Vagina (tissue), 2 donors: ENCODE measurements around the gene IP6K2. TPM values are rescaled to one million over a fixed set of nuclear protein-coding genes. Genes with fewer than 3 reads are reported as not detected.
"Not testable (repeated sequence)": the region's sequence is repeated elsewhere in the genome, so short reads cannot be mapped to it uniquely, and the experiment has no call there.

Experiments
- DNase-seq, 2 donors: peaks; one replicate each; pipeline ENCODE4 v3.0.0-alpha.2; 2017; ENCODE audit errors: extremely low spot score in 2 of 2
- H3K27ac ChIP-seq: fragments of 200-600 bp; sonication (generic); one replicate; pipeline ENCODE4 v1.5.1; 2019
- H3K27me3 ChIP-seq: fragments of 200-600 bp; sonication (generic); one replicate; pipeline ENCODE4 v1.5.1; 2019
- H3K36me3 ChIP-seq, 2 donors: fragments of 200-600 bp; sonication (generic); one replicate each; pipeline ENCODE4 v1.5.1; 2017 to 2019
- H3K4me1 ChIP-seq: fragments of 200-600 bp; sonication (generic); one replicate; pipeline ENCODE4 v1.5.1; 2019
- H3K4me3 ChIP-seq, 2 donors: fragments of 200-600 bp; sonication (generic); 1 replicate in 1 of 2; 2 replicates in 1 of 2; pipeline ENCODE4 v1.5.1; 2016 to 2019
- H3K9me3 ChIP-seq: fragments of 200-600 bp; sonication (generic); one replicate; pipeline ENCODE4 v1.5.1; 2019
- POLR2A ChIP-seq, 2 donors: fragments of 450-650 bp; IDR thresholded peaks; one replicate each; pipeline ENCODE4 v1.6.1; 2017; ENCODE audit warnings: antibody characterized with exemption in 2 of 2, mild to moderate bottlenecking in 2 of 2, moderate library complexity in 2 of 2
- POLR2AphosphoS5 ChIP-seq, 2 donors: sonication (generic); formaldehyde crosslinking; IDR thresholded peaks; one replicate each; pipeline ENCODE4 v1.9.0; 2017; ENCODE audit warnings: antibody characterized with exemption in 2 of 2, mild to moderate bottlenecking in 2 of 2, low read depth in 1 of 2; ENCODE audit not compliant: insufficient read depth in 1 of 2
- intact Hi-C: fragments of 100-400 bp; cut with DNase I; formaldehyde crosslinking; loops from one replicate; pipeline ENCODE4 v1.15.1; 2023
- total RNA-seq: library from RNA; depleted of rRNA; stranded (reverse); fragments of >200 nt; gene quantifications from one replicate; pipeline ENCODE4 v1.2.3, GENCODE V29; 2016
- TF ChIP-seq, protein P1 (sequence below), 3 experiments: fragments of 450-650 bp in 2 of 3; fragments of 200-600 bp in 1 of 3; sonication (generic) in 1 of 3; IDR thresholded peaks; one replicate each; pipeline ENCODE4 v1.5.1; 2017 to 2019; ENCODE audit warnings: antibody characterized with exemption in 3 of 3, mild to moderate bottlenecking in 2 of 3, moderate library complexity in 2 of 3

IP6K2 gene, protein sequence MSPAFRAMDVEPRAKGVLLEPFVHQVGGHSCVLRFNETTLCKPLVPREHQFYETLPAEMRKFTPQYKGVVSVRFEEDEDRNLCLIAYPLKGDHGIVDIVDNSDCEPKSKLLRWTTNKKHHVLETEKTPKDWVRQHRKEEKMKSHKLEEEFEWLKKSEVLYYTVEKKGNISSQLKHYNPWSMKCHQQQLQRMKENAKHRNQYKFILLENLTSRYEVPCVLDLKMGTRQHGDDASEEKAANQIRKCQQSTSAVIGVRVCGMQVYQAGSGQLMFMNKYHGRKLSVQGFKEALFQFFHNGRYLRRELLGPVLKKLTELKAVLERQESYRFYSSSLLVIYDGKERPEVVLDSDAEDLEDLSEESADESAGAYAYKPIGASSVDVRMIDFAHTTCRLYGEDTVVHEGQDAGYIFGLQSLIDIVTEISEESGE
- total RNA-seq, result 119 TPM

DNA sequence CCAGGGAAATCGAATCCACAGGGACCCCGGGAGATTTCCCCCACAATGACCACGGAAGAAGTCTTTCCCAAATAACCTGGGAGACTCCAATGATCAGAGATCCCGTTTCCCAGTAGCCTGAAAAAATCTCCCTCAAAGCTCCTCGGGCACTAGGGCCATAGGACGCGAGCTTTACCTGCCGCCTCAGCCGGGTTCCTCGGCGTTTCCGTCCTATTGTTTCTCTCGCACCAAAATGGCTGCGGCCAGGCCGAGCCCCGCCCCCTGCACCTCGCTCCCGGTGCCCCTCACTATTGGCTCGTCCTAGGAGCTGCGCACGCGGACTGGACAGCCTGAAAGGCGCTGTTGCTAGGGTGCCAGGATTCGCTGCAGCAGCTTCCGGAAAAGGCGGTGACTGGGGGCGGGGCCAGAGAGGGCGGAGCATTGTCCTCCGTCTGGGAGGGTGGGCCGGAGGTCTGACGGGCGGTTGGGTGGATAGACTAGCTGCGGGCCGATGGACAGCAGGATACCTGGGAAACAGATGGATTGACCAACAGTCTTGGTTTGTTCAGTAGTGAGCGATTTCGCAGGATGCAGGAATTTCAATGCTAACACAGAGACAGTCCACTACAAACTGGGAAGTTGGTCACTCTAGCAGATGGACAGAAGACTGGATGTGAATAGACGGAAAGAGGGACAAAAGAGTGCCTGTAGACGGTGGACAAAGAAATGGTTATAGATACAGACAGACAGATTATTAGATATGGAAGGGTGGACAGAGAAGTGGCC is at the start of gene IP6K2:
TSS of gene IP6K2 (minus strand) at position 240 of the 765 bp plus-strand sequence. CDS start 21,930 bp downstream, outside the sequence.
- H3K9me3 ChIP-seq, result no peaks in the 10 kb centered on the region
- DNase-seq, result peak in 1 of 2 donors; percentile 96
- peaks cover 0 to 7% of the 10 kb centered on the region in 2 donors for H3K36me3 ChIP-seq
- no peaks in the 10 kb centered on the region for H3K27me3 ChIP-seq
- peak within 1 kb of the TSS; percentile 82 for H3K27ac ChIP-seq
- peak within 1 kb of the TSS; percentile 65 to 81 for H3K4me3 ChIP-seq
- H3K4me1 ChIP-seq, result peaks cover 40% of the 10 kb centered on the region
- TF ChIP-seq POLR2A (IDR thresholded peaks at IDR 0.05) (peak; percentile 30 to 35), POLR2AphosphoS5 (IDR thresholded peaks at IDR 0.05; ENCODE audit: insufficient read depth in 1 of 2, low read depth in 1 of 2) (peak; percentile 95)
- TF ChIP-seq, protein P1, sequence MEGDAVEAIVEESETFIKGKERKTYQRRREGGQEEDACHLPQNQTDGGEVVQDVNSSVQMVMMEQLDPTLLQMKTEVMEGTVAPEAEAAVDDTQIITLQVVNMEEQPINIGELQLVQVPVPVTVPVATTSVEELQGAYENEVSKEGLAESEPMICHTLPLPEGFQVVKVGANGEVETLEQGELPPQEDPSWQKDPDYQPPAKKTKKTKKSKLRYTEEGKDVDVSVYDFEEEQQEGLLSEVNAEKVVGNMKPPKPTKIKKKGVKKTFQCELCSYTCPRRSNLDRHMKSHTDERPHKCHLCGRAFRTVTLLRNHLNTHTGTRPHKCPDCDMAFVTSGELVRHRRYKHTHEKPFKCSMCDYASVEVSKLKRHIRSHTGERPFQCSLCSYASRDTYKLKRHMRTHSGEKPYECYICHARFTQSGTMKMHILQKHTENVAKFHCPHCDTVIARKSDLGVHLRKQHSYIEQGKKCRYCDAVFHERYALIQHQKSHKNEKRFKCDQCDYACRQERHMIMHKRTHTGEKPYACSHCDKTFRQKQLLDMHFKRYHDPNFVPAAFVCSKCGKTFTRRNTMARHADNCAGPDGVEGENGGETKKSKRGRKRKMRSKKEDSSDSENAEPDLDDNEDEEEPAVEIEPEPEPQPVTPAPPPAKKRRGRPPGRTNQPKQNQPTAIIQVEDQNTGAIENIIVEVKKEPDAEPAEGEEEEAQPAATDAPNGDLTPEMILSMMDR (IDR thresholded peaks at IDR 0.05), result no peak
- intact Hi-C loops, result no loop called here

DNA sequence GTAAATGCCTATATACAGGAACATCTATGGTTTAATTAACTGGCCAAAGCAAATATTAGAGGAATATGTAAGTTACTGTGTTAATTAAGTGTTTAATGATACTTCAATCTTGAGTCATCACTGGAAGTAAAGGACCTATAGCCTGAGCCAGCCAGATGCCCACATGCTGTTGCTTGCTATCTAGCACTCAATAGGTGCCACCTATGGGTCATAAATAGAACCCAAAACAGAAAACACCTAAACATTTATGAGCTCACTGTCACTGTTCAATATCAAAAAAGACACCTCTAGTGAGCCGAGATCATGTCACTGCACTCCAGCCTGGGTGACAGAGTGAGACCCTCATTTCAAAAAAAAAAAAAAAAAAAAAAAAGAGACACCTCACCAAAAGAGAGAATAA is 48.4 kb upstream of the IP6K2 start:
- TF ChIP-seq, protein P1 (IDR thresholded peaks at IDR 0.05), result no peak
- TF ChIP-seq POLR2A (IDR thresholded peaks at IDR 0.05) (no peak), POLR2AphosphoS5 (IDR thresholded peaks at IDR 0.05; ENCODE audit: insufficient read depth in 1 of 2, low read depth in 1 of 2) (no peak)
- DNase-seq, result no peak
- H3K36me3 ChIP-seq, result peaks cover 0 to 34% of the 10 kb centered on the region in 2 donors
- intact Hi-C loops, result no loop called here
- H3K27ac ChIP-seq, result no peak overlapping the region
- no peak overlapping the region for H3K4me3 ChIP-seq
- H3K9me3 ChIP-seq, result no peaks in the 10 kb centered on the region
- H3K27me3 ChIP-seq, result no peaks in the 10 kb centered on the region
- H3K4me1 ChIP-seq, result no peaks in the 10 kb centered on the region

DNA sequence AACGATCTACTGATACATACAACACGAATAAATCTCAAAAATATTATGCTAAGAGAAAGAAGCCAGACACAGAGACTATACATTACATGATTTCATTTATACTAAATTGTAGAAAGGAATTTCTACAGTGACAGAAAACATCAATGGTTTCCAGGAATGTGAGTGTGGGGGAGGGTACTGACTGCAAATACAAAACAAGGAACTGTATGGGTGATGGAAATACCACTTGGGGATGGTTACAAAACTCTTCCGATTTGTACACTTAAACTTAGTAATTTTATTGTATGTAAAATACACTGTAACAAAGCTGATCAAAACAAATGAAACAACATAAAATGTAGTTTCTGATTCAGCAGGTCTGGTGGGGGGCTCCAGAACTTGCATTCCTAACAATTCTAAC is 45.8 kb upstream of the IP6K2 start:
- H3K27ac ChIP-seq, result no peak overlapping the region
- no peaks in the 10 kb centered on the region for H3K27me3 ChIP-seq
- intact Hi-C loops, result no loop called here
- TF ChIP-seq POLR2A (IDR thresholded peaks at IDR 0.05), result no peak
- TF ChIP-seq, protein P1 (IDR thresholded peaks at IDR 0.05), result no peak
- TF ChIP-seq POLR2AphosphoS5 (IDR thresholded peaks at IDR 0.05; ENCODE audit: insufficient read depth in 1 of 2, low read depth in 1 of 2), result no peak
- no peak for DNase-seq
- no peak overlapping the region for H3K4me3 ChIP-seq
- peaks cover 0 to 38% of the 10 kb centered on the region in 2 donors for H3K36me3 ChIP-seq
- H3K9me3 ChIP-seq, result no peaks in the 10 kb centered on the region
- no peaks in the 10 kb centered on the region for H3K4me1 ChIP-seq

DNA sequence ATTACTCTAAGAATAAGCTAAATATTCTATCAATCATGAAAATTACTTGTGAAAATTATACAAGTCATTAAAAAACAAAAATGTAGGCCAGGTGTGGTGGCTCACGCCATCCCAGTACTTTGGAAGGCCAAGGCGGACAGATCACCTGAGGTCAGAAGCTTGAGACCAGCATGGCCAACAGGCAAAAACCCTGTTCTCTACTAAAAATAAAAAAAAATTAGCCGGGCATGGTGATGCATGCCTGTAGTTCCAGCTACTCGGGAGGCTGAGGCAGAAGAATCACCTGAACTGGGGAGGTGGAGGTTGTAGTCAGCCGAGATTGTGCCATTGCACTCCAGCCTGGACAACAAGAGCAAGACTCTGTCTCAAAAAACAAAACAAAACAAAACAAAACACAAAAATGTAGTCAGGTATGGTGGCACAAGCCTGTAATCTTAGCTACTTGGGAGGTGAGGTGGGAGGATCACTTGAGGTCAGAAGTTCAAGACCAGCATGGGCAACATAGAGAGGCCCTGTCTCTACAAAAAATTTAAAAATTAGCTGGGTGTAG is 43.0 kb upstream of the IP6K2 start:
- H3K9me3 ChIP-seq, H3K27me3 ChIP-seq, DNase-seq, intact Hi-C loops, H3K27ac ChIP-seq, H3K4me1 ChIP-seq, H3K4me3 ChIP-seq: not testable (repeated sequence)
- peaks cover 0 to 35% of the 10 kb centered on the region in 2 donors for H3K36me3 ChIP-seq

DNA sequence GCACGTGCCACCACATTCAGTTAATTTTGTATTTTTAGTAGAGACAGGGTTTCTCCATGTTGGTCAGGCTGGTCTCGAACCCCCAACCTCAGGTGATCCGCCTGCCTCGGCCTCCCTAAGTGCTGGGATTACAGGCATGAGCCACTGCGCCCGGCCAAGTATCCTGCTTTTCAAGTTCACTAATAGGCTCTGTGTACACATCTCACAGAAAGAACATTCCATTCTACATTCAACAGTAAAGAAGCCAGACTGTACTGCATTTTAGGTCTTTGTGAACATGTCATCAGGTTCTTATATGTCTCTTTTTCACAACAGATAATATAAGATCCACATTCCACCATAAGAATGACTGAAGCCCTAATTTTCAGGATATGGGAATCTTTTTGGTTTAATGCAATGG is 42.5 kb upstream of the IP6K2 start:
- H3K27me3 ChIP-seq, H3K4me1 ChIP-seq, H3K4me3 ChIP-seq, DNase-seq, intact Hi-C loops, H3K27ac ChIP-seq, H3K9me3 ChIP-seq: not testable (repeated sequence)
- peaks cover 0 to 31% of the 10 kb centered on the region in 2 donors for H3K36me3 ChIP-seq
